GM12864 (cell line): ENCODE results near the gene INHBC.
A peak's percentile ranks its signal among the peaks of the same experiment; 100 is the strongest.
"Not testable (repeated sequence)": the region's sequence is repeated elsewhere in the genome, so short reads cannot be mapped to it uniquely, and the experiment has no call there.

Experiments
- DNase-seq: peaks from one replicate; pipeline ENCODE4 v3.0.0-alpha.2; 2011; ENCODE audit warnings: low read depth
- H3K4me3 ChIP-seq: 2 replicates; pipeline ENCODE4 v1.5.1; 2011; ENCODE audit warnings: mild to moderate bottlenecking, low read depth, low read length, control low read depth
- TF ChIP-seq, protein P1 (sequence below): IDR thresholded peaks from 2 replicates; pipeline ENCODE4 v1.5.1; 2011; ENCODE audit warnings: low read depth, mild to moderate bottlenecking, moderate library complexity, low read length, control low read depth, inconsistent platforms; ENCODE audit errors: missing control alignments

Gene INHBC

DNA sequence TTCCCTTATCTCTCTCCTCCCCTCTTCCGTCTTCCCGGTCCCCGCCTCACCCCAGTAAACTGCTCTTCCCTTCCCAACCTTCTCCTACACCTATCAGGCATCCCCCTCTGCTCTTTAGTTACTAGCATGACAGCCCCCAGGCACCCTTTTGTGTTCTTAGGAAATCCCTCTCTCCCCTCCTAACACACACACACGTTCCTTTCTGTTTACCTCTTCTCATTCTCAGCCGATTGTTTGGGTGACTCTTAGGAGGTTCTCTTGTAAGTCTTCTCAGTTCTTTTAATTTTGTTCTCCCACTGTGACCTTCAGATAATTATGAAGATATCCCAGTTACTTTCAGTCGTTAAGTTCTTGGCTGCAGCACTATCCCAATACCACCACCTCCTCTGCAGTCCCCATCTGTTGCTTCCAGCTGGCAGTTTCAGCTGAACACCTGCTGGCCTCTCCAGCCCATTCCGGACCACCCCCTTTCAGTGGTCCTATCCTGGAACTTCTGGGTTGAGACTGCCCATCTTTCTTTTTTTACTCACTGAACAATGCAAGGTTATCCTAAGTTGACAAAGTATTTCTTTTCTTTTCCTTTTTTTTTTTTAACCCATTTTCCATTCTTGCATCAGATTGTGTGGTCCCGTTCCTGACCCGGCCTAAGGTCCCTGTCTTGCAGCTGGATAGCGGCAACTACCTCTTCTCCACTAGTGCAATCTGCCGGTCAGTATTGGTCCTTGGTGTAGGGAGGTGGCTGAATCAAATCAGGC is 54.0 kb downstream of the INHBC start:
- TF ChIP-seq, protein P1, sequence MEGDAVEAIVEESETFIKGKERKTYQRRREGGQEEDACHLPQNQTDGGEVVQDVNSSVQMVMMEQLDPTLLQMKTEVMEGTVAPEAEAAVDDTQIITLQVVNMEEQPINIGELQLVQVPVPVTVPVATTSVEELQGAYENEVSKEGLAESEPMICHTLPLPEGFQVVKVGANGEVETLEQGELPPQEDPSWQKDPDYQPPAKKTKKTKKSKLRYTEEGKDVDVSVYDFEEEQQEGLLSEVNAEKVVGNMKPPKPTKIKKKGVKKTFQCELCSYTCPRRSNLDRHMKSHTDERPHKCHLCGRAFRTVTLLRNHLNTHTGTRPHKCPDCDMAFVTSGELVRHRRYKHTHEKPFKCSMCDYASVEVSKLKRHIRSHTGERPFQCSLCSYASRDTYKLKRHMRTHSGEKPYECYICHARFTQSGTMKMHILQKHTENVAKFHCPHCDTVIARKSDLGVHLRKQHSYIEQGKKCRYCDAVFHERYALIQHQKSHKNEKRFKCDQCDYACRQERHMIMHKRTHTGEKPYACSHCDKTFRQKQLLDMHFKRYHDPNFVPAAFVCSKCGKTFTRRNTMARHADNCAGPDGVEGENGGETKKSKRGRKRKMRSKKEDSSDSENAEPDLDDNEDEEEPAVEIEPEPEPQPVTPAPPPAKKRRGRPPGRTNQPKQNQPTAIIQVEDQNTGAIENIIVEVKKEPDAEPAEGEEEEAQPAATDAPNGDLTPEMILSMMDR, result no peak
- peak overlapping the region; percentile 97 for H3K4me3 ChIP-seq
- DNase-seq, result no peak

DNA sequence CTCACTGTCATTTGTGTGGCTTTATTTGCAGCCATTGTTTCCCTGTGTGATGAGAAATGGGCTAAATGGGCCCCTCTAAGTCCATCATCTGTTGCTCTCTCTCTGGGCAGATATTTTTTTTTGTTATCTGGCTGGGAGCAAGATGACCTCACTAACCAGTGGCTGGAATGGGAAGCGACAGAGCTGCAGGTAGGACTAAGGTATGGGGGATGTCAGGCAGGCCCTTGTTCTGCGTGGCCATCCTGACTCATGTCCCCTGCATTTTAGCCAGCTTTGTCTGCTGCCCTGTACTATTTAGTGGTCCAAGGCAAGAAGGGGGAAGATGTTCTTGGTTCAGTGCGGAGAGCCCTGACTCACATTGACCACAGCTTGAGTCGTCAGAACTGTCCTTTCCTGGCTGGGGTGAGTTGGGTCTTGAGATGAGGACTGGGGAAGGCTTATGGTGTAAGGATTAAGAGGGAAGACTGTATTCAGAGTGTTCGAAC is 54.6 kb downstream of the INHBC start:
- TF ChIP-seq, protein P1, result no peak
- DNase-seq, result no peak
- H3K4me3 ChIP-seq, result peak overlapping the region; percentile 97

DNA sequence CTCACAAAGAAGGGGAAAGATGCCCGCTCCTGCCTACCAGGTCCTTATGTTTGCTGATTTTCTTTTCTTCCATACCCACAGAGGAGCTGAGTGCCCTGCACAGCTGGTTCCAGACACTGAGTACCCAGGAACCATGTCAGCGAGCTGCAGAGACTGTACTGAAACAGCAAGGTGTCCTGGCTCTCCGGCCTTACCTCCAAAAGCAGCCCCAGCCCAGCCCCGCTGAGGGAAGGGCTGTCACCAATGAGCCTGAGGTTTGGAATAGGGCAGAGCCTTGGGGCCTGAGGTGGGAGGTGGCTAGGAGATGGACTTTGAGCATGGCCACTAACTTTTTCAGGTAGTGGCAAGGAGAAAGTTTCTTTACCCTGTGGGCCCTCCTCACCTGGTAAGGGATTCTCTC is 55.5 kb downstream of the INHBC start:
- DNase-seq, result no peak
- TF ChIP-seq, protein P1, result no peak
- no peak overlapping the region for H3K4me3 ChIP-seq

DNA sequence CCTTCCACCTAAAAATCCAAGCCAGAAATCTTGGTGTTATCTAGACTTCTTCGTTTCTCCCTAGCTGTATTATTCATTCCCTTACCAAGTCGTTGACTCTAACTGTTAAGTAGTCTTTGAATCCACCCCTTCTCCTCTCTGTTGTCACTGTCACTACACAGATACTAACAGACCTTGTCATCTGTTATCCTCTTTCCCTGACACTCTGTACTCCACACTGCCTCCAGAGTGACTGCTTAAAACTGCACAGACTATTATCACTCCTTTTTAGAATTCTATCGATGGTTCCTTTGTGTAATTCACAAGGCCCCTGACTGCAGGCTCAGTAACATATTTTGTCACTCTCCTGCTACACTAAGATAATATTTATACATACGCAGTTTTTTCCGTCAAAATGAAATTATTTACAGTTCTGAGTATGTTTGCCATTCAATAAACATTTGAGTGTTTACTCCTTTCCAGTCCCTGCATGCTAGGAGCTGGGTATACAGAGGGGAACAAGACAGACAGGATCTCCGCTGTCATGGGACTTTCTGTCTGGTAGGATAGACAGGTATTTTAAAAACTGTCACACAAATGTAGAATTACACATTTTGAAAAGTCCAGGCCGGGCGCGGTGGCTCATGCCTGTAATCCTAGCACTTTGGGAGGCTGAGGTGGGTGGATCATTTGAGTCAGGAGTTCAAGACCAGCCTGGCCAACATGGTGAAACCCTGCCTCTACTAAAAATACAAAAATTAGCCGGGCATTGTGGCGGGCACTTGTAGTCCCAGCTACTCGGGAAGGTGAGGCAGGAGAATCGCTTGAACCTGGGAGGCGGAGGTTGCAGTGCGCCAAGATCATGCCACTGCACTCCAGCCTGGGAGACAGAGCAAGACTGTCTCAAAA is 57.1 kb downstream of the INHBC start:
- DNase-seq, result no peak
- TF ChIP-seq, protein P1, result peak; percentile 34
- no peak overlapping the region for H3K4me3 ChIP-seq

DNA sequence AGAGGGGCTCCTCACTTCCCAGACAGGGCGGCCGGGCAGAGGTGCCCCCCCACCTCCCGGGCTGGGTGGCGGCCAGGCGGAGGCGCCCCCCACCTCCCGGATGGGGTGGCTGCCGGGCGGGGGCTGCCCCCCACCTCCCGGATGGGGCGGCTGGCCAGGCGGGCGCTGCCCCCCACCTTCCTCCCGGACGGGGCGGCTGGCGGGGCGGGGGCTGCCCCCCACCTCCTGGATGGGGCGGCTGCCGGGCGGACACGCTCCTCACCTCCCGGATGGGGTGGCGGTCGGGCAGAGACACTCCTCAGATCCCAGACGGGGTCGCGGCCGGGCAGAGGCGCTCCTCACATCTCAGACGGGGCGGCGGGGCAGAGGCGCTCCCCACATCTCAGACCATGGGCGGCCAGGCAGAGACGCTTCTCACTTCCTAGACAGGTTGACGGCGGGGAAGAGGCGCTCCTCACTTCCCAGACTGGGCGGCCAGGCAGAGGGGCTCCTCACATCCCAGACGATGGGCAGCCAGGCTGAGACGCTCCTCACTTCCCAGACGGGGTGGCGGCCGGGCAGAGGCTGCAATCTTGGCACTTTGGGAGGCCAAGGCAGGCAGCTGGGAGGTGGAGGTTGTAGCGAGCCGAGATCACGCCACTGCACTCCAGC is 60.6 kb downstream of the INHBC start:
- not testable (repeated sequence) for DNase-seq, H3K4me3 ChIP-seq

DNA sequence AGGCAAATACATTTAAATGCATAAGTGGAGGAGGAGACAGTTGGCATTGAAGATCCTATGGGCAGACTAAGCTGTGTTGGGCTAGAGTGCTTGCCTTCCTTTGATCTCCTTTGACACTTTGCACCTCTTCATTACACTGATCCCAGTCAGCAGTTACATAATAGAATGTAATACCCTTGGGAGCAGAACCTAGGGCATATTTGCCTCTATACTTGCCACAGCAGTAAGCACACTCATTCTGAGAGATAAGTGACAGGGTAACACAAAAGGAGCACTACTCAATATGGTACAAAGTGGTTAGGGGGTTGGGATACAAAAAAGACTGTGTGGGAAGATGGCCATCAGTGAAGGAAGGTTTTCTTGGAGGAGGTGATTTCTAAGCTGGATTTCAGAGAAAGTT is 62.2 kb downstream of the INHBC start:
- no peak overlapping the region for H3K4me3 ChIP-seq
- no peak for DNase-seq
- TF ChIP-seq, protein P1, result no peak
